Suprapubic skin (tissue), 4 donors: Measurements from ENCODE around the gene ATP8B3.

Experiments
- CTCF ChIP-seq, 2 donors: fragments of 200-600 bp in 1 of 2; fragments of 450-650 bp in 1 of 2; sonication (generic) in 1 of 2; IDR thresholded peaks; one replicate each; pipeline ENCODE4 v1.5.1; 2016 to 2019; ENCODE audit warnings: antibody characterized with exemption in 2 of 2, mild to moderate bottlenecking in 1 of 2, moderate library complexity in 1 of 2
- EP300 ChIP-seq: sonication (generic); formaldehyde crosslinking; IDR thresholded peaks from one replicate; pipeline ENCODE4 v1.6.1; 2017; ENCODE audit warnings: antibody characterized with exemption
- POLR2AphosphoS5 ChIP-seq, 3 donors: sonication (generic); formaldehyde crosslinking; IDR thresholded peaks; one replicate each; pipeline ENCODE4 v1.6.1; 2017; ENCODE audit warnings: antibody characterized with exemption in 3 of 3

- TF ChIP-seq CTCF (IDR thresholded peaks at IDR 0.05), result no peak
- TF ChIP-seq EP300, result no peak
- TF ChIP-seq POLR2AphosphoS5 (IDR thresholded peaks at IDR 0.05), result no peak
These were observed 18.5 kb upstream of the ATP8B3 start for GRCh38 chr19:1830568-1830967.
